K562 (cell line): Measurements from ENCODE around the gene INPP5E.

Experiments used
- CHD1 ChIP-seq: fragments of 200-600 bp; sonication (generic); IDR thresholded peaks from one replicate; pipeline ENCODE4 v1.6.1; 2012; ENCODE audit warnings: mild to moderate bottlenecking, moderate library complexity, low read length, inconsistent platforms
- TFAP4 ChIP-seq: sonication (generic); formaldehyde crosslinking; IDR thresholded peaks from 2 replicates; pipeline ENCODE4 v1.8.0; 2022; ENCODE audit warnings: missing genetic modification reagents, mild to moderate bottlenecking, moderate library complexity, borderline replicate concordance

GRCh38 chr9:136395020-136395340, 44.7 kb downstream of the INPP5E start:
- TF ChIP-seq TFAP4 (no peak), CHD1 (no peak)
